Measurements from ENCODE around the gene KREMEN2. TPM values are rescaled to one million over a fixed set of nuclear protein-coding genes. Genes with fewer than 3 reads are reported as not detected.
A peak's percentile ranks its signal among the peaks of the same experiment; 100 is the strongest.

The KREMEN2 gene
- total and polyA plus RNA-seq, 2 of the 13 experiments (the other 11 are each of a cell fraction or from before 2014, with no cell fraction given), result 0.48 to 1.2 TPM

DNA sequence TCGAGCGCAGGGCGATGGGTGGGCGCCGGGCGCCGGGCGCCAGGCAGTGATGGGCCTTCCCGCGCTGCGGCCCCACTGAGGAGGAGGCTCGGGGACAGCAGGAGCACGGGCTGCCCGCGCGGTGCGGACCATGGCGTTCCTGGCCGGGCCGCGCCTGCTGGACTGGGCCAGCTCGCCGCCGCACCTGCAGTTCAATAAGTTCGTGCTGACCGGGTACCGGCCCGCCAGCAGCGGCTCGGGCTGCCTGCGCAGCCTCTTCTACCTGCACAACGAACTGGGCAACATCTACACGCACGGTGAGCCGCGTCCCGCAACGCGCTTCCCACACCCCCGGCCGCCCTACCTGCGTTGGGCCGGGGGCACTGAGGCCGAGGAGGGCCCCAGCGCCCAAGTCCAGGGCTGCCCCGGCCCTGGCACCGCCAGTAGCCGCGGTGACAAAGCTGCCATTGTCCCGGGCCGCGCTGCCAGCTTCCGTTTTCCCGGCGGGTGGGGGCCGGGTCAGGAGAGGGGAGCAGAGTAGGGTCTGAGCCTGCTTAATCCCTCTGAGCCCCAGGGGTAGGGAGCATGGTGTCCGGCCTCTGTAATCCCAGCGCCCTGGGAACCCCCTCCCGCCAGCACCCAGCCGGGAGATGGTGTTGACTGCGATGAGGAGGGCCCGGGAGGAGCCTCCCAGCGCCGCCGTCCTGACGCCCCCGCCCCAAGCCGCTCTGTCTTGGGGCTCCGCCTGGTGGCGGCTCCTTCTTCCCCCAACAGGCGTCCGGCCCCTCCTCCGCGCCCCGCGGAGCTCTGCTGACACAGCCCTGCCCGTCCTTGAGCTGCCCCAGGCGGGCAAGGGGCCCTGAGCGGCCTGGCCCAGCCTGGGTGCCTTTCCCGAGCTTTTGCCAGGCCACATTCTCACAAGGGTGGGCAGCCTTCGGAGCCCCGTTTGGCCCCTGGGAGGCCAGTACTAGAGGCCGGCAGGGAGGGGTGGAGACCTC, 5.8 kb downstream of the KREMEN2 start (continued):
- TF ChIP-seq, protein P1, sequence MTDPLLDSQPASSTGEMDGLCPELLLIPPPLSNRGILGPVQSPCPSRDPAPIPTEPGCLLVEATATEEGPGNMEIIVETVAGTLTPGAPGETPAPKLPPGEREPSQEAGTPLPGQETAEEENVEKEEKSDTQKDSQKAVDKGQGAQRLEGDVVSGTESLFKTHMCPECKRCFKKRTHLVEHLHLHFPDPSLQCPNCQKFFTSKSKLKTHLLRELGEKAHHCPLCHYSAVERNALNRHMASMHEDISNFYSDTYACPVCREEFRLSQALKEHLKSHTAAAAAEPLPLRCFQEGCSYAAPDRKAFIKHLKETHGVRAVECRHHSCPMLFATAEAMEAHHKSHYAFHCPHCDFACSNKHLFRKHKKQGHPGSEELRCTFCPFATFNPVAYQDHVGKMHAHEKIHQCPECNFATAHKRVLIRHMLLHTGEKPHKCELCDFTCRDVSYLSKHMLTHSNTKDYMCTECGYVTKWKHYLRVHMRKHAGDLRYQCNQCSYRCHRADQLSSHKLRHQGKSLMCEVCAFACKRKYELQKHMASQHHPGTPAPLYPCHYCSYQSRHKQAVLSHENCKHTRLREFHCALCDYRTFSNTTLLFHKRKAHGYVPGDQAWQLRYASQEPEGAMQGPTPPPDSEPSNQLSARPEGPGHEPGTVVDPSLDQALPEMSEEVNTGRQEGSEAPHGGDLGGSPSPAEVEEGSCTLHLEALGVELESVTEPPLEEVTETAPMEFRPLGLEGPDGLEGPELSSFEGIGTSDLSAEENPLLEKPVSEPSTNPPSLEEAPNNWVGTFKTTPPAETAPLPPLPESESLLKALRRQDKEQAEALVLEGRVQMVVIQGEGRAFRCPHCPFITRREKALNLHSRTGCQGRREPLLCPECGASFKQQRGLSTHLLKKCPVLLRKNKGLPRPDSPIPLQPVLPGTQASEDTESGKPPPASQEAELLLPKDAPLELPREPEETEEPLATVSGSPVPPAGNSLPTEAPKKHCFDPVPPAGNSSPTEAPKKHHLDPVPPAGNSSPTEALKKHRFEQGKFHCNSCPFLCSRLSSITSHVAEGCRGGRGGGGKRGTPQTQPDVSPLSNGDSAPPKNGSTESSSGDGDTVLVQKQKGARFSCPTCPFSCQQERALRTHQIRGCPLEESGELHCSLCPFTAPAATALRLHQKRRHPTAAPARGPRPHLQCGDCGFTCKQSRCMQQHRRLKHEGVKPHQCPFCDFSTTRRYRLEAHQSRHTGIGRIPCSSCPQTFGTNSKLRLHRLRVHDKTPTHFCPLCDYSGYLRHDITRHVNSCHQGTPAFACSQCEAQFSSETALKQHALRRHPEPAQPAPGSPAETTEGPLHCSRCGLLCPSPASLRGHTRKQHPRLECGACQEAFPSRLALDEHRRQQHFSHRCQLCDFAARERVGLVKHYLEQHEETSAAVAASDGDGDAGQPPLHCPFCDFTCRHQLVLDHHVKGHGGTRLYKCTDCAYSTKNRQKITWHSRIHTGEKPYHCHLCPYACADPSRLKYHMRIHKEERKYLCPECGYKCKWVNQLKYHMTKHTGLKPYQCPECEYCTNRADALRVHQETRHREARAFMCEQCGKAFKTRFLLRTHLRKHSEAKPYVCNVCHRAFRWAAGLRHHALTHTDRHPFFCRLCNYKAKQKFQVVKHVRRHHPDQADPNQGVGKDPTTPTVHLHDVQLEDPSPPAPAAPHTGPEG (CRISPR knock-in tag; IDR thresholded peaks at IDR 0.05), result 0 out of 2 replicates have a peak, but pooled peaks have one; percentile 2
- TF ChIP-seq POLR2A (IDR thresholded peaks at IDR 0.05; ENCODE audit: insufficient read depth in 1 of 2, low read depth in 2 of 2, low read length in 2 of 2) (peak in 1 of 2 experiments; percentile 66), ZNF335 (CRISPR knock-in tag; IDR thresholded peaks at IDR 0.05) (no peak), ZNF136 (CRISPR knock-in tag; IDR thresholded peaks at IDR 0.05; ENCODE audit: low read depth) (peak; percentile 19; the same call in 1 of the 2 replicates), ZNF234 (CRISPR knock-in tag; conservative IDR thresholded peaks at IDR 0.05) (no peak), ZKSCAN5 (CRISPR knock-in tag; IDR thresholded peaks at IDR 0.05) (no peak), JARID2 (CRISPR knock-in tag; IDR thresholded peaks at IDR 0.05; ENCODE audit: insufficient replicate concordance) (no peak), FIP1L1 (IDR thresholded peaks at IDR 0.05; ENCODE audit: borderline replicate concordance, insufficient read depth, low read depth, low read length) (no peak), SATB2 (CRISPR knock-in tag; IDR thresholded peaks at IDR 0.05) (no peak), MAFF (IDR thresholded peaks at IDR 0.05; ENCODE audit: low read depth, low read length) (no peak), ETV5 (CRISPR knock-in tag; IDR thresholded peaks at IDR 0.05; ENCODE audit: borderline replicate concordance) (peak; percentile 52; the same call in 1 of the 2 replicates), MIER2 (CRISPR knock-in tag; IDR thresholded peaks at IDR 0.05) (peak; percentile 72; the same call in 1 of the 2 replicates), ZSCAN12 (CRISPR knock-in tag; IDR thresholded peaks at IDR 0.05) (0 out of 2 replicates have a peak, but pooled peaks have one; percentile 42), FOXK2 (IDR thresholded peaks at IDR 0.05) (no peak), ZNF639 (CRISPR knock-in tag; conservative IDR thresholded peaks at IDR 0.05) (no peak; the same call in 1 of the 2 replicates), ZBED4 (CRISPR knock-in tag; IDR thresholded peaks at IDR 0.05; ENCODE audit: borderline replicate concordance) (no peak), HCFC1 (IDR thresholded peaks at IDR 0.05; ENCODE audit: low read depth, low read length) (no peak), ZNF326 (CRISPR knock-in tag; IDR thresholded peaks at IDR 0.05; ENCODE audit: borderline replicate concordance) (no peak)

Data from HepG2 (cell line).